ENCODE data around the gene HJURP.

The HJURP gene

DNA sequence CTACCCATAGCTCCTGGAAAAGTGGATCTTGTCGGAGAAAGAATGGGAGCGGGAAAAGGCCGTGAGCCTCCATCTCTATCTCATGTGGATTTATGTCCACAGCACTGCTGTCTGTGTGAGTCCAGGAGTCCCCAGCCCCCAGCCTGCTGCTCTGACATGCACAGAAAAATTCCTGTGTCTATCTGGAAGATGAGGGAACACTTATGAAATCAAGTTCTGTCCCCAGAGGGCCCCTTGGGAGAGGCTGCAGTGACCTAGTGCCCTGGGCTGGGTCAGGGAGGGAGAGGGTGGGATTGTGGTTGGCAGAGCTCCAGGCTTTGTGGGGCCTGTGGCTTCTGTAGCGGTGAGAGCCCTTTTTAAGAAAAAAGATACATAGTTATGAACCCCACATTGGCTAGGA, 37.6 kb downstream of the HJURP start:
- Histone ChIP-seq H3F3A (ENCODE audit: low read depth) (no peaks in the 10 kb centered on the region), H3K4me2 (ENCODE audit: low read depth, low read length, poor library complexity, severe bottlenecking) (no peak overlapping the region), H3K4me3 (ENCODE audit: low read length, poor library complexity, severe bottlenecking) (no peak overlapping the region), H3K9me2 (replicated peaks; ENCODE audit: low read depth, low read length) (no peaks in the 10 kb centered on the region), H3K27me3 (ENCODE audit: insufficient read depth, low read length, poor library complexity, severe bottlenecking) (no peaks in the 10 kb centered on the region), H3K36me3 (ENCODE audit: insufficient read depth, low read length) (no peaks in the 10 kb centered on the region), H3K9ac (ENCODE audit: low read depth, low read length, poor library complexity, severe bottlenecking) (no peak overlapping the region), H4K20me1 (ENCODE audit: insufficient read depth, low read length, poor library complexity, severe bottlenecking) (no peaks in the 10 kb centered on the region), H2AFZ (ENCODE audit: low read length) (no peak overlapping the region), H3K4me1 (ENCODE audit: insufficient read depth, low read length, poor library complexity, severe bottlenecking) (no peaks in the 10 kb centered on the region), H3K79me2 (ENCODE audit: insufficient read depth, low read length) (no peaks in the 10 kb centered on the region), H3K9me3 (ENCODE audit: insufficient read depth, low read depth, low read length) (no peaks in the 10 kb centered on the region)
- no peak for TF ChIP-seq EZH2phosphoT487 (IDR thresholded peaks at IDR 0.05; ENCODE audit: borderline replicate concordance)
- no peak for TF ChIP-seq CTCF (conservative IDR thresholded peaks at IDR 0.05; ENCODE audit: low read length)

DNA sequence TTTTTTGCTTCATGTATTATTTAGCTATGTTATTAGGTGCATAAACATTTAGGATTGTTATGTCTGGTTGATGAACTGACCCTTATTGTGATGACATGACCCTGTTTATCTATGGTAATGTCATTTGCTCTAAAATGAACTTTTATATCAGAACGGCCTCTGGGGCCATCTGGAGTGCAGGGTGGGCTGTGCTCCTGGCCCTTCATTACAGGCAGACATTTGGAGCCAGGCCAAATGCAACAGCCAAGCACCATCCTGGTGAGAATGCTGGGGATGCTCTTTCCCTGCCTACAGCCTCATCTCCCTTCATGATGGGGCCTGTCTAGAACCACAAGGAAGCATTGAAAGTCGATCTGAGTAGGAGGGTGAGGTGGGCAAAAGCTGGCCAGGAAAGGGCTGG, 38.0 kb downstream of the HJURP start:
- Histone ChIP-seq H3K9ac (ENCODE audit: low read depth, low read length, poor library complexity, severe bottlenecking) (no peak overlapping the region), H3K36me3 (ENCODE audit: insufficient read depth, low read length) (no peaks in the 10 kb centered on the region), H3K9me2 (replicated peaks; ENCODE audit: low read depth, low read length) (no peaks in the 10 kb centered on the region), H3K4me2 (ENCODE audit: low read depth, low read length, poor library complexity, severe bottlenecking) (no peak overlapping the region), H4K20me1 (ENCODE audit: insufficient read depth, low read length, poor library complexity, severe bottlenecking) (no peaks in the 10 kb centered on the region), H3K79me2 (ENCODE audit: insufficient read depth, low read length) (no peaks in the 10 kb centered on the region), H3K4me1 (ENCODE audit: insufficient read depth, low read length, poor library complexity, severe bottlenecking) (no peaks in the 10 kb centered on the region), H3K4me3 (ENCODE audit: low read length, poor library complexity, severe bottlenecking) (no peak overlapping the region), H3K27me3 (ENCODE audit: insufficient read depth, low read length, poor library complexity, severe bottlenecking) (no peaks in the 10 kb centered on the region), H3K9me3 (ENCODE audit: insufficient read depth, low read depth, low read length) (no peaks in the 10 kb centered on the region), H2AFZ (ENCODE audit: low read length) (no peak overlapping the region), H3F3A (ENCODE audit: low read depth) (no peaks in the 10 kb centered on the region)
- TF ChIP-seq CTCF (conservative IDR thresholded peaks at IDR 0.05; ENCODE audit: low read length) (no peak), EZH2phosphoT487 (IDR thresholded peaks at IDR 0.05; ENCODE audit: borderline replicate concordance) (no peak)

DNA sequence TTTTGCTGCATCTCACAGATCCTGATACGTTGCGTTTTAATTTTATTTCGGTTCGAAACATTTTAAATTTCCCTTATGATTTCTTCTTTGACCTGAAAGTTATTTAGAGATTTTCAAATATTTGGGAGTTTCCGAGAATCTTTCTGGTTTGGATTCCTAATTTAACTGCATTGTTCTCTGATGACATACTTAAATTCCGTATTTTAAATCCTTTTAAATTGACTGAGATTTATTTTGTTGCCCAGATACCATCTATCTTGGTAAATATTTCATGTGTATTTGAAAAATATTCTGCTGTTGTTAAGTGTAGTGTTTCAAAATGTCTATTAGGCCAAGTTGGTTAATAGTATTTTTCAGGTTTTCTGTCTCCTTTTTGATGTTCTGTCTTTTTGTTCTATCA, 38.5 kb downstream of the HJURP start:
- no peaks in the 10 kb centered on the region for H3K4me1 ChIP-seq (ENCODE audit: insufficient read depth, low read length, poor library complexity, severe bottlenecking)

More for the DNA sequence above, 38.5 kb downstream of the HJURP start:
- TF ChIP-seq CTCF (conservative IDR thresholded peaks at IDR 0.05; ENCODE audit: low read length) (no peak), EZH2phosphoT487 (IDR thresholded peaks at IDR 0.05; ENCODE audit: borderline replicate concordance) (no peak)
- H3F3A ChIP-seq (ENCODE audit: low read depth), result no peaks in the 10 kb centered on the region
- H3K4me3 ChIP-seq (ENCODE audit: low read length, poor library complexity, severe bottlenecking), result no peak overlapping the region
- no peak overlapping the region for H2AFZ ChIP-seq (ENCODE audit: low read length)
- H3K27me3 ChIP-seq (ENCODE audit: insufficient read depth, low read length, poor library complexity, severe bottlenecking), result no peaks in the 10 kb centered on the region
- H3K9me2 ChIP-seq (replicated peaks; ENCODE audit: low read depth, low read length), result no peaks in the 10 kb centered on the region
- no peaks in the 10 kb centered on the region for H3K9me3 ChIP-seq (ENCODE audit: insufficient read depth, low read depth, low read length)
- H3K36me3 ChIP-seq (ENCODE audit: insufficient read depth, low read length), result no peaks in the 10 kb centered on the region
- H4K20me1 ChIP-seq (ENCODE audit: insufficient read depth, low read length, poor library complexity, severe bottlenecking), result no peaks in the 10 kb centered on the region
- no peak overlapping the region for H3K4me2 ChIP-seq (ENCODE audit: low read depth, low read length, poor library complexity, severe bottlenecking)
- no peaks in the 10 kb centered on the region for H3K79me2 ChIP-seq (ENCODE audit: insufficient read depth, low read length)
- no peak overlapping the region for H3K9ac ChIP-seq (ENCODE audit: low read depth, low read length, poor library complexity, severe bottlenecking)
